Left colon (tissue), 2 donors: ENCODE measurements around the gene ISYNA1. TPM values are rescaled to one million over a fixed set of nuclear protein-coding genes. Genes with fewer than 3 reads are reported as not detected.
A peak's percentile ranks its signal among the peaks of the same experiment; 100 is the strongest.

Experiments
- ATAC-seq: fragments of 200-7000 bp; cut with Tn5 transposase; one replicate; pipeline ENCODE4 v1.9.1; 2020; ENCODE audit warnings: mild to moderate bottlenecking, moderate library complexity
- DNase-seq, 2 donors: peaks; one replicate each; pipeline ENCODE4 v3.0.0-alpha.2; 2020
- intact Hi-C, 2 donors: fragments of 100-400 bp; cut with DNase I in 1 of 2; cut with micrococcal nuclease in 1 of 2; formaldehyde crosslinking; loops; one replicate each; pipeline versions ENCODE4 v1.11.2 to v1.14.0; 2022; cut with DNase I, micrococcal nuclease
- long read RNA-seq: library from polyadenylated mRNA; unstranded; transcript quantifications from one replicate; pipeline ENCODE4 v2.0.0, GENCODE V29; 2021
- total RNA-seq, 2 donors: library from RNA; stranded (reverse); fragmentation: NEBNext Ultra II Directional; extraction: Animal tissue kit (Norgen Biotek cat#: 25700); gene quantifications; one replicate each; pipeline ENCODE4 v1.2.1, GENCODE V29; 2021
- donor health status: DM: no; HTN: no; CAD: no.
- donor health status: DM: yes; HTN: yes; CAD: no.

Gene ISYNA1
- total RNA-seq: 10 to 100 TPM; 14.1 to 15.1 TPM
- long read RNA-seq, partial matches to known transcripts: 0 of 3 reads
- long read RNA-seq, other reads (novel, unspliced or antisense): 1 of 3 reads

GRCh38 chr19:18437491-18438330 lies at the start of gene ISYNA1:
ISYNA1 (minus strand) TSS chr19:18438133; CDS start chr19:18437979, 154 bp downstream.
- DNase-seq: peak in 1 of 2 donors; percentile 66
- ATAC-seq: peak; percentile 43
- intact Hi-C loops: no loop called here

GRCh38 chr19:18486746-18487145 lies 48.8 kb upstream of the ISYNA1 start:
- no peak for ATAC-seq
- intact Hi-C loops: no loop called here
- DNase-seq: no peak

DNA sequence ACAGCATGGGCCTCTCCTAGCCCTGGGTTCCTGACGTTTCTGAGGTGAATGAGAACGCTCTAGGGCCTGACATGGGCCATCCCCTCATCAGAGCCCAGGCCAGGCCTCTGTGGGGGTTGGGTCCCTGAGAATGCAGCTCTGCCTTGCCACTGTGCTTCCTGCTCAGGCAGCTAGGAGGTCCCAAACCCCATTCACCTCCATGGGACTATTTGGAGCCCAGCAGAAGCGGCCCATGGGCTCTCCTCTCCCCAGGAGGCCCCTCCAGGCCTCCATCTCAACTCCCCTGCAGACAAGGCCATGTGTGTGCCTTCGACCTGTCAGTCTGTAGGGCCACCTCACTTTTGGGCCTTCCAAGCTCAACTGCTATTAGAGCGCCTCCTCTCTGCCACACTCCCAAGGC lies 47.1 kb upstream of the ISYNA1 start:
- ATAC-seq (no peak), DNase-seq (no peak)
- intact Hi-C loops: no loop called here

DNA sequence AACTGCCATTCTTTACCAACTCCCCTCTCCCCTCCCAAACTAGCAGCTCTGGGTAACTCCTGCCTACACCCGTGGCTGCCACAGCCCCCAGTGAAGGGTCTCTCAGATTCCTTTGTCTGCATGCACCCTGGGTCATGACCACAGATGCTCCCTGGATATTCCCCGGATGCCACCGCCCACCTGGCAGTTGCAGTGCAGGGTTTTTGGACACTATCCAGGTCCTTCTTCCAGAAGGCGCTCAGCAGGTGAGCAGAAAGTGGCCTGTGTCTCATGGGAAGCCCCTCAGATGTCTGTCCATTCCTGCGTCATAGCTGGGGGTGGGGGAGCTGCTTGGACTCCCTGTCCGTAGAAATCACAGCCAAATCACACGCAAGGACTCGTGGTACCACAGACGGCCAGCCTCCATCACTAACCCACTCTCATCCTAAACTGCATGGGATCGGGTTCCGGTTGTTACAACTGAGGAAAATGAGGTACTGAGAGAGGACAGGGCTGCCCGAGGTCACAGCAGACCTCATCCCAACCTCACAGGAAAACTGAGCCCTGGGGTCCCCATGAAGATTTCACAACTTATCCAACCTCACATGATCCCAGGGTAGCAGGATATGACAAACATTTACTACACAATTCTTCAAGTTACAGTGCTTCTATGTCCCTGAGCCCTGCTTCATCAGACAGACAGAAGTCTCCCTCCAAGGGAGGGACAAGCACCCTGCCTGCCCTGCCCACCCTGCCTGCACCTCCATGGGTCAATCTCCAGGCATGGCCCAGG lies 45.4 kb upstream of the ISYNA1 start:
- no peak for ATAC-seq
- DNase-seq: no peak
- intact Hi-C loops: no loop called here

DNA sequence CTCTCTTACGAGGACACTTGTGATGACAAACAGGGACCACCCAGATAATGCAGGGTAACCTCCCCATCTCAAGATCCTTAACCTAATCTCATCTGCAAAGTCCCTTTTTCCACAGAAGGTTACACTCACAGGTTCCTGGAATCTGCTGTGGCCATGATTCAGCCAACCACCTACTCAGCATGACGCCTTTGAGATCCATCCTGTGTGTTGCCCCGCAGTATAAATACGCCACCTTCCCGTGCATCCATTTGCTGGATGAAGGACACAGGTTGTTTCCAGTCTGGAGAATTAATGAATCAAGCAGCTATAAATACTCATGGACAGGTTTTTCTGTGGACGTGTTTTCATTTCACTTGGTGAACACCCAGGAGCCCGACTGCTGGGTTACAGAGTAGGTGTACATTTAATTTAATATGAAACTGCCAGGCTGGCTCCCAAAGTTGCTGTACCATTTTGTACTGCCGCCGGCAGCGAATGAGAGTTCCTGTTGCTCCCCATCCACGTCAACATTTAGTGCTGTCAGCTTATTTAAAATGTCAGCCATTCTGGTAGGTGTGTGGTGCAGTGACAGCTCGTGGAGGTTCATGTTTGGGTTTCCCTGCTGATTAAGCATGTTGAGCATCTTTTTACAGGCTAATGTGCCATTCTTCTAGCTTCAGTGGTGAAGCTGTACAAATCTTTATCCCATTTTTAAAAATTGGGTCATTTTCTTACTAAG lies 43.7 kb upstream of the ISYNA1 start:
- intact Hi-C loops: no loop called here
- no peak for DNase-seq
- no peak for ATAC-seq

DNA sequence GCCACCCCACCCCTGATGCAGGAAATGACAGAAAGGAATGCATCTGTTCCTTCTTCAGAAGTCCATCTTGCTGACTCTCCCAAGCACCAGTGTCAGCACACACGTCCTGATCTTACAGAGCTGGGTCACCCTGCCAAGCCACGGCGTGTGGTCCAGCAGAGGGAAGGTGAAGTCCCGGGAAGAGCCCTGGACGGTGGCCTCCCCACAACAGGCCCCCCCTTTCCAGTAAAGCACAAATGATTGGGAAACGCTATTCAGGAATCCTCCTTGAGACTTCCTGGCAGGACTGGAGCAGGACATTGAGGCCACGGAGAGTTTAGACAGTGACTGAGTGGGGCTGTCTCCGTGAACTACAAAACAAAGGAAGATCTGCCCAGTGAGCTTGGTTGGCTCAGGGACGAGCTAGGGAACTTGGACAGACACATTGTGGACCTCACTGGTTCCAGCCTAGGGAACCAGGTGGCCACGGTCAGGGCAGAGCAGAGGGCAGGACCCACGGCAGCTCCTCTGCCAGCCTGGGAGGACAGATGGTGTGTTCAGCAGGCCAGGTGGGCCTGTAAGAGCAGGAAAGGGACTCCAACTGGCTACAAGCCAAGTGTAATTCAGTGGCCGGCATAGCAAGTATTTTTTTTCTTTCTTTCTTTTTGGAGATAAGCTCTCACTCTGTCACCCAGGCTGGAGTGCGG lies 42.2 kb upstream of the ISYNA1 start:
- intact Hi-C loops: no loop called here
- peak; percentile 31 for ATAC-seq
- peak; percentile 43 to 74 for DNase-seq

DNA sequence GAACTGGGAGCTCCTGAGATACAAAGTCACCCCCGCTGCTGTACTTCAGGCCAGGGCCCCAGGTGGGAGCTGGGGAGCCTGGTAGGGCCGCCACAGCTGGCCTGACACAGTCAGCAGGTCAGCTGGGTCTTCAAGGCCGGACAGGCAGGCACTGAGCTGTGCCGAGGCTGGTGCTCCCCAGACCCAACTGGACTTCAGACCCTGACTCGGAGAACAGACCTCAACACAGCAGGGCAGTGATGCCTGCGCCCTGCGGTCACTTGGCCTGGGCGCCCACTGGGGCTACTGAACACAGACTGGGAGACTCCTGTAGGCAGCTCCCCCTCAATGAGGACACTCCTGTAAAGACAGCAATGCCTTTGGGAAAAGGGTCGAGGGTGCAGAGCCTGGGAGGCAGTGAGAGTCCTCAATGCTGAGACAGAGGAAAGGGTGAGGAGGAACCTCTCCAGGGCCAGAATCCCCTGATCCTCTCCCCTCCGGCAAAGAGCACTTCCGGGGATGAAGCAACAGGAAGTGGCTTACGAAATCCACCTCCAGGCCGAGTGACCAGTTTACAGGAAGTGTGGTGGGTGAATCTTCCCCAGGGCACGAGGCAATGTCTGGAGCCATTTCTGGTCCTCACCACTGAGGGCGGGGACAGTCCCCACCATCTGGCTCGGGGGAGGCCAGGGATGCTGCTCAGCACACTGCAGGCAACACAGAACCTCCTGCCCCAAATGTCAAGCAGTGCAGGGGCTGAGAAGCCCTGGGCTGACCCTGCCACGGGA lies 40.8 kb upstream of the ISYNA1 start:
- DNase-seq (peak; percentile 55 to 78), ATAC-seq (peak; percentile 34)
- intact Hi-C loops: no loop called here

- no peak for DNase-seq
- ATAC-seq: no peak
- intact Hi-C loops: no loop called here
These were observed 40.0 kb upstream of the ISYNA1 start for GRCh38 chr19:18477974-18478373.

- ATAC-seq (no peak), DNase-seq (no peak)
- intact Hi-C loops: no loop called here
These were observed 39.3 kb upstream of the ISYNA1 start for GRCh38 chr19:18477042-18477779.

DNA sequence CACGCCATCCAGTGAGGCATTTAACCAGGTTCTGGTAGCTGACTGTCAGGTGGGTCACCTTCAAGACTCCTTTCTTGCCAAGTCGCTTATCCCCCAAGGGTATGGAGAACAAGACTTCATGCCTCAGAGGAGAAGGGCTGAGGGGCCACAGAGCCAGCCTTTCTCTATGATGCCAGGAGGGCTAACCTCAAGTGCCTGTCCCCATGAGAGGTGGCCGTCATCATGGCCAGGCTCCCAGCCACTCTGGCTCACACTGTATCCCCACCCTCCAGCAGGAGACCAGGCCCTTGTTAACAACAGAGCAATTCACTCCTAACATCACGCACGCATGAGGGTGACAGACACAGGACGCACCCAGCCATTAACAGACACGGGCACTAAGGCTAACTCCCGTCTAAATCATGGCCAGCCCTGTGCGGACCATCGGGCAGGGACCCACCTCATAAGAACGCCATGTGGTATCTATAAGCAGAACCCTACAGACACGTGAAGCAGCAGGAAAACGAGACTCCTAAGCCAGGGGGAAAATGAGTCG lies 38.6 kb upstream of the ISYNA1 start:
- no peak for DNase-seq
- intact Hi-C loops: no loop called here
- ATAC-seq: no peak

DNA sequence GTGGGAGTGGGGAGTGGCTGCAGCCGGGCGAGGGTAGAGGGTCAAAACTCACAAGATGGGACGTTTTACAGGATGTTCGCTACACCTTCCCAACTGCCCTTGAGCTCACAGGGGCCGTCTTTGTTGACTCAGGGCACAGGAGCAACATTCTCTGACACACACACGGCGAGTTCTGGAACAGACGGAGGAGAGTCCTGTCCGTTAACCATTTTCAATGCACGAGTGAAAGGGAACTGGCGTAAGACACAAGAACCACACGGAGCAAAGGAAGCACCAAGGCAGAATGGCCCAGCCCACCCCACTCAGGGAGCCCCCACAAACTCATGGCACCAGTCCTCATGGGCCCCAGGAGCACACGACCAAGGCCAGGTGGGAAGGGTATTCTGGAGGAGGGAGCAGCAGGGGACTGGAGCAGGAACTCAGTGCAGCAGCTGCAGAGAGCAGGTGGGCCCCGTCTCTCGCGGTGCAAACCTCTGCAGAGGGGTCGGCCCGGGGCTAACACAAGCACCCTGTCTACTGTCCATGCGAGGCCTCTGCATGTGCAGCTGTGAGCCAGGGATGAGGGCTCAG lies 37.9 kb upstream of the ISYNA1 start:
- peak; percentile 18 for ATAC-seq
- intact Hi-C loops: no loop called here
- DNase-seq: no peak

DNA sequence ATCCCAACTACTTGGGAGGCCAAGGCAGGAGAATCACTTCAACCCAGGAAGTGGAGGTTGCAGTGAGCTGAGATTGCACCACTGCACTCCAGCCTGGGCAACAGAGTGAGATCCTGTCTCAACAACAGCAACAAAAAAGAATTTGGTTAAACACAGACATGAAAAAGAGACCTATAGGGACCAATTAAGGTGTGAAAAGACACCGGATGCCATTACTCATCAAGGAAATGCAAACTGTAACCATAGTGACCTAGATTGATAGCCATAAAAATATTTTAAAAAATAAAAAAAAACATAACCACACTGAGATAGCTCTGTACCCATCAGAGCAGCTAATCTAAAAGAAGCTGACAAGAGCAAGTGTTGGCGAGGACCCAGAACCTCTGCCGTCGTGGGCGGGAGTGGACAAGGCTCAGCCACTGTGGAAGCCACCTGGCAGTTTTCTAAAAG lies 37.1 kb upstream of the ISYNA1 start:
- intact Hi-C loops: no loop called here
- ATAC-seq: peak; percentile 35
- no peak for DNase-seq

DNA sequence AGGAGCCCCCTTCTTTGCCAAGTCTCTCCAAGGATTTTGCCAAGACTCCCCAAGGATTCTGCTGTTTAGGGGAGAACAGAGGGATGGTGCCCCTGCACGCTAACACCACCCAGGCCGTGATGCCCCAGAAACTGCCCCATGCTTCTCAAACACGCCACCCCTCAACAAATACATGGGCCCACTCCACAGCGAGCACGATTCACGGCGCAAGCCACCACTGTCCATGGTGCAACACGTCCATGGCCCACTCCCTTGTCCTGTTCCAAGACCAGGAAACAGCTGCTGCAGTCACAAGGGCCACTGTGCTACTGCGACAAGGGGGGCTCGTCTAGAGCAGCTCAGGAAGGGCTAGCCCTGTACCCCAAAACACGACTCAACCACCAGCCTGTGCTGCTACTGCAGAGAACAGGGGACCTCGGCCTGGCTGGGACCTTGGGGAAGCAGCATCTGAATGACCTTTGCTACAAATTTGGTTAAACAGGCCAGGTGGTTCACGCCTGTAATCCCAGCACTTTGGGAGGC lies 36.5 kb upstream of the ISYNA1 start:
- DNase-seq: no peak
- ATAC-seq: no peak
- intact Hi-C loops: no loop called here

- intact Hi-C loops: no loop called here
- DNase-seq: no peak
- no peak for ATAC-seq
These were observed 35.8 kb upstream of the ISYNA1 start for GRCh38 chr19:18473706-18474087.

DNA sequence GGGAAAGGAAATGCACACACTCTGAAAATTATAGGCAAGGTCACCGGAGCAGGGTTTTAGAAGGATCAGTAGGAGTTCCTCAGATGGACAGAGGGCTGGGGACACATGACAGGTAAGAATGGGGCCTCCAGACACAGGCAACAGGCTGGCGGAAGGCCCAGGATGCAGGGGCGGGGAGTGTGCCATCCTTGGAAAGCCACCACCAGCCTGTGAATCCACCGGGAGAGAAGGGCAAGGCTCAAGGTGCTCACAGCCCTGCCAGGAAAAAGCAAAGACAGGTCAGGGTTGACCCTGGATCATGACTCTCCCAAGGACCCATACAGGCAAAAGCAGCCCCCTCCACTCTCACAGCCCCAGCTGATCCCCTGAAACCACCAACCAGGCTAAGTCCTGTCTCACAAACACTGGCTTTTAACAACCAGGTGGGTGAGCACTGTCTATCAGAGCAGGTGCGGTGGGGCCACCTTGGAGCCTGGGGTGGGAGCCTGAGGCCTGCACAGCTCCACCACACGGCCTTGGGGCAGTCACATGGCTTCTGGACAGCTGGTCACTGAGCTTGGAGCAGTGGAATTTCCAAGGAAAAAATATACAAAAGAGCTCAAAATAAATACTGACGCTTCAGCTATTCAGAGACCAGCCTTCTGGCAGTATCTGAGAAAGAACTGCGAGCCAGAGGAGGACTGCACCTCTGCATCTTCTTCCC lies 35.2 kb upstream of the ISYNA1 start:
- ATAC-seq (no peak), DNase-seq (no peak)
- intact Hi-C loops: no loop called here

DNA sequence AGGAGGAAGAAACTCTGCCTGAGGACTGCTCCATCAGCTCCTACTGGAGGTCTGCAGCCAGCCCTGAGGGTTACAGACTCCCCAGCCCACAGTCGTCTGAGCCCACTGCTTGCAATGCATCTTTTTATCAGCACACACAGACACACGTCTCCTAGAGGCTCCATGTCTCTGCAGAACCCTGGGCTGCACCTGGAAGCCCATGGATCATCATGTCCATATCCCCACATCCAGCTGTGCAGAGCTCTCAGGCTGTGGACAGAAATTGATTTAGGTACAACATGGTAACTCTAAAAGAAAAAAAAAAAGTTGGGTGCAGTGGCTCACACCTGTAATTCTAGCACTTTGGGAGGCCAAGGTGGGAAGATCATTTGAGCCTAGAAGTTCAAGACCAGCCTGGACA lies 32.9 kb upstream of the ISYNA1 start:
- intact Hi-C loops: no loop called here

More for the DNA sequence above, 32.9 kb upstream of the ISYNA1 start:
- no peak for DNase-seq
- no peak for ATAC-seq
